22Rv1 (cell line): ENCODE results near the gene MAP4K2.

ENCODE experiments used
- H3K27ac ChIP-seq: fragments of 450-650 bp; 2 replicates; pipeline ENCODE4 v1.5.1; 2017
- ZFX ChIP-seq: fragments of 450-650 bp; IDR thresholded peaks from 2 replicates; pipeline ENCODE4 v1.6.1; 2017; ENCODE audit warnings: antibody characterized with exemption, borderline replicate concordance
- TF ChIP-seq, protein P1 (sequence below): fragments of 450-650 bp; IDR thresholded peaks from 2 replicates; pipeline ENCODE4 v1.5.1; 2017; ENCODE audit warnings: mild to moderate bottlenecking

The MAP4K2 gene

DNA sequence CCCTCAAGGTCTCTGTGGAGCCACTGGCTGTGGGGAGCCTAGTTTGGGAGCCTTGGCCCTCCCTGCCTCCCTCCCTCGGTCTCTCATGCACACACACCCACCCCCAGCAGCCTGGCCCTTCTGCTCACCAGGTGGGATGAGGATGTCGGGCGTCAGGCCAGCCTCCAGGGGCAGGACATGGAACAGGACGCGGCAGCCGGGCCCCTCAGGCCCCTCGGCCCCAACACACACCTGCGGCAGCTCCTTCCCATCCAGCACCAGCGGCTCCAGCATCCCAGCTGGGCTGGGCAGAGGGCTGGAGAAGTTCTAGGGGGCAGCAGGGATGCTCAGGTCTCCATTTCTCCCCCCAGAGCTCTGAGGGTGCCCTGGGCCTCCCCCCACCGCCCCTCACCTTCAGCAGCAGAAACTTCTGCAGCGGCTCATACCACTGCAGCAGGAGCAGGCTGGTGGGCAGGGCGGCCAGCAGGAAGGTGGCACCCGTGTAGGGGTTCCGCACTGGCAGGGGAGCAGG is 11.2 kb downstream of the MAP4K2 start:
- H3K27ac ChIP-seq = no peak overlapping the region
- no peak for TF ChIP-seq ZFX
- TF ChIP-seq, protein P1, sequence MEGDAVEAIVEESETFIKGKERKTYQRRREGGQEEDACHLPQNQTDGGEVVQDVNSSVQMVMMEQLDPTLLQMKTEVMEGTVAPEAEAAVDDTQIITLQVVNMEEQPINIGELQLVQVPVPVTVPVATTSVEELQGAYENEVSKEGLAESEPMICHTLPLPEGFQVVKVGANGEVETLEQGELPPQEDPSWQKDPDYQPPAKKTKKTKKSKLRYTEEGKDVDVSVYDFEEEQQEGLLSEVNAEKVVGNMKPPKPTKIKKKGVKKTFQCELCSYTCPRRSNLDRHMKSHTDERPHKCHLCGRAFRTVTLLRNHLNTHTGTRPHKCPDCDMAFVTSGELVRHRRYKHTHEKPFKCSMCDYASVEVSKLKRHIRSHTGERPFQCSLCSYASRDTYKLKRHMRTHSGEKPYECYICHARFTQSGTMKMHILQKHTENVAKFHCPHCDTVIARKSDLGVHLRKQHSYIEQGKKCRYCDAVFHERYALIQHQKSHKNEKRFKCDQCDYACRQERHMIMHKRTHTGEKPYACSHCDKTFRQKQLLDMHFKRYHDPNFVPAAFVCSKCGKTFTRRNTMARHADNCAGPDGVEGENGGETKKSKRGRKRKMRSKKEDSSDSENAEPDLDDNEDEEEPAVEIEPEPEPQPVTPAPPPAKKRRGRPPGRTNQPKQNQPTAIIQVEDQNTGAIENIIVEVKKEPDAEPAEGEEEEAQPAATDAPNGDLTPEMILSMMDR = no peak

DNA sequence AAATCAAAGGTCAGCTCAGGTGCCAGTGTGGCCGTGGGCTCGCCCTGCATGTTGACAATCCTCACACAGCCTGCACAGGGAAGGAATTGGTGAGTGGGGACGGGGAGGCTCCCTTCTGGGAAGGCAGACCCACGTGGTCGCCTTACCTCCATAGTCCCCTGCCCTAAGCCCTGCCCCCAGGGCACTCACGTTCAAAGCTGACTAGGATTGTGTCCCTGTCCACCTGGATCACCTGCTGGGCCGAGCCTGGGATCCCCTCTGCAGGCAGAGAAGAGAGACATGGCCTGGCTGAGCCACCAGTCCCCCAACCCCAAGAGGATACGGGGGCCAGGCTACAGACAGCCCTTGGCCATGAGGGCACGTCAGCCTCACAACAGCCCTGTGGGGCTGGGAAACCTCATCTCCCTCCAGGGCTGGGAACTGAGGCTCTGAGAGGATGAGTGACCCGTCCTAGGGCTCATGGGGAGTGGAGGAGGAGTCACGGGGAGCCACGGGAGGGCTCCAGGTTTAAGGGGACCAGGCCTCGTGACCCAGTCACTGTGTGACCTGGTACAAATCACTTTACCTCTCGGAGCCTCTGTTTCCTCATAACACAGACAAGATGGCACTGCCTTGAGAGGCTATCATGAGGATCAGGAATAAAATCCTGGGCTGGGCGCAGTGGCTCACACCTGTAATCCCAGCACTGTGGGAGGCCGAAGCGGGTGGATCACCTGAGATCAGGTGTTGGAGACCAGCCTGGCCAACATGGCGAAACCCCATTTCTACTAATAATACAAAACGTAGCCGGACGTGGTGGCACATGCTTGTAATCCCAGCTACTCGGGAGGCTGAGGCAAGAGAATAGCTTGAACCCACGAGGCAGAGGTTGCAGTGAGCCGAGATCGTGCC is 12.6 kb downstream of the MAP4K2 start:
- TF ChIP-seq ZFX = no peak
- TF ChIP-seq, protein P1 = no peak
- no peak overlapping the region for H3K27ac ChIP-seq

DNA sequence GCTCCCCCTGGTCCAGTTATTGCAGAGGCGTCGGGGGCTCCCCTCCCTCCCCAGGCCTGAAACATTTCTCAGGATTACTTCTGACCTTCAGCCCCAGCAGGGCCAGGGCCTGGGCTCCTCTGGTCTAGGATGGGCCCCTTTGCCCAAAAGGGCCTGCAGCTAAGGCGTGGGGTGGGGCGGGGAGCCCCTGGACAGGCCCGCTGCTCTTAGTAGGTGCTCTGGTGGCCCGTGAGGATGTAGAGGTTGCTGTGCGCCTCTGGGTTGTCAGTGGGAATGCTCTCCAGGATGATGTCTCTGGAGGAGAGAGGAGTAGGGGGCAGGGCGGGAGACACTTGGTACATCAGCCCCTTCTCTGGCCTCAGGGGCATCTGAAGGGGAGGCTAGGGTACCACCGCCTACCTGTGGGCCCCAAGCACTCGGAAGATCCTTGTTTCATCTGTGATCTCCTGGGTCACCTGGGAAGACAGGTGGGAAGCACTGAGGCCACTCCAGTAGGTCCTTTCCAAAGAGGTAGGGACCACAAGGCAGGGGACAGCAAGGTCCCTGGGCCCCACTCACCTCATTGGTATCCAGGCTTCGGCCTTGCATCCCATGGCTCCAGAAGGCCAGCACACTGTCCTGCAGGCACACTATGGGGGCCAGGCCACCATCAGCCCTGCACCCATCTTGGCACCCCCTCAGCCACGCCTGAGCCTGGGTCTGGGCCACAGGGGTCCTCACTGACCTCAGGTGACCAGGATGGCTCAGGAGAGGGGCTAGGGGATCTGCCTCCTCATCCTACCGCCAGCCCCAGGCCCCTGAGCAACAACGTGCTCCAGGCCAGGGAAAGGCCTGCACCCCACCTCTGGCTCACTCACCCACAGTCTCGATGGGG is 13.4 kb downstream of the MAP4K2 start:
- no peak overlapping the region for H3K27ac ChIP-seq
- TF ChIP-seq ZFX = no peak
- TF ChIP-seq, protein P1 = no peak

DNA sequence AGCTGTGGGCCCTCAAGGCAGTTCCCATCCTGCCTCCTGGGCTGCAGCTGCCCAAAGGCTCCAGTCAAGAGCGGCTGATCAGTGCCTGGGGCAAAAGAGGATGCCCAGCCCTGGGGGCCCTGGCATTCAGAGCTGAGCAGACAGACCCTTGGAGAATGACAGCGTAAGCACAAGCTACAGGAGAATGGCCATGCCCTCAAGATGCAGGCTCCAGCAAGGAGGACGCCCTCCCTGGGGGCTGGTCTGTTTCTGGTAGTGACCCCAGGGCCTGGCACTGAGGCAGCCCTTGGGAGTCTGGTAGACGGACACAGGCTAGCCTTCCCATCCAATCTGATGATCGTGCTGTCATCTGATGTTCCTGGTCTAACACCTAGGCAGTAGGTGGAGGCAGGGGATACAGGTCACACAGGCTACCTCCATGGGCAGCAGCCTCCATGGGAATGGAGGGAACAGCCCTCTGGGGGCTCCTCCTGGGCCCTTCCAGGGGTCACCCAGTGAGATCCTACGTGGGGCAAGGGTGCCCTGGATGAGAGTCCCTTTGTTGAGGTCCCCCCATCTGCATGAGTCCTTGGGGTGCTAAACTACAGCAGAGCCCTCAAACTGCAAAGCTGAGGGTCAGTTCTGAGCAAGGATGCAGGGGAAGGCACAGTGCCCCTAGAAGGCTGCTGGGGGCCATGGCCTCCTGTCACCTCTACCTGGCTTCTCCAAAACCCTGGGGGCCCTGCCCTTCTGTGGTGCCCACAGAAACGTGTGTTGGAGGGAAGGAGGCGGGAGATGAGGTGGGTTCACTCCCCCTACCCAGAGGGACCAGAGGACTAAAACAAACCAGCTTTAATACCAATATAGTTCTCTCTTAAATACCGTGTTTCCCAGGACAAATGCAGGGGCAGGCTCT is 14.4 kb downstream of the MAP4K2 start:
- TF ChIP-seq, protein P1 = no peak
- no peak for TF ChIP-seq ZFX
- no peak overlapping the region for H3K27ac ChIP-seq

DNA sequence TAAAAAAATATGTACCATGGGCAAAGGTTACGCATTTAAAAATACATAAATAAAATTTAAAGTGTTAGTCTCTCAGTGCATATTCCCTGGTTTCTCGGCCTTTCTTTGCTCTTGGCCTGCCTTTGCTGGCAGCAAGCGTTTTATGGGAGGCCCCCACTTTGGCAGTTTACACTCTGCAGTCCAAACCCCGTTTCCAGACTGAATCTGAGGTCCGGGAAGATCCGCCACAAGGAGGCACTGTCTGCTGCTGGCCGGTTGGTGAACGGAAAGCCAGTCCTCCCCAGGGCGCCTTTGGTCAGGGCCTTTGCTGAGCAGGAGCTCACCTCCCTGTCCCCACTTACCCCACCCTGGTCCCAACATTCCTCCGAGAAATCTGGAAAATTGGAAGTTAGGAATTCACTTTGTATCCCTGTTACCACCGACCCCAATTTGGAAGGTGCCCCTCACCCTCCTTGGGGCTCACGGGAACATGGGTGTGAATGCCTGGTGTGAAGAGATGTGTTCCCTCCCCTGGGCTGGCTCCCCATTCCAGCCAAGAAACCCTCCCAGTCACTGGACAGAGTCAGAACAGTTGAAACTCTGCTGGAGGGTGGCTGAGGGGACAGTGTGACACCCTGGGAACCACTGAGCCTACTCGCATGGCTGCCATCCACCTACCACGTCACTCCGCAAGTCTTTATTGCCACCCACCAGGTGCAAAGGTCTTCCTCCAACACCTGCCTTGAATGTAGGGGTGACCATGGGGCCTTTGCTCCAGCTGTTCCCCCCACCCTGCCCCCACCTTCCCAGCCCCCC is 15.3 kb downstream of the MAP4K2 start:
- TF ChIP-seq, protein P1 = peak; percentile 88
- TF ChIP-seq ZFX = no peak
- no peak overlapping the region for H3K27ac ChIP-seq

DNA sequence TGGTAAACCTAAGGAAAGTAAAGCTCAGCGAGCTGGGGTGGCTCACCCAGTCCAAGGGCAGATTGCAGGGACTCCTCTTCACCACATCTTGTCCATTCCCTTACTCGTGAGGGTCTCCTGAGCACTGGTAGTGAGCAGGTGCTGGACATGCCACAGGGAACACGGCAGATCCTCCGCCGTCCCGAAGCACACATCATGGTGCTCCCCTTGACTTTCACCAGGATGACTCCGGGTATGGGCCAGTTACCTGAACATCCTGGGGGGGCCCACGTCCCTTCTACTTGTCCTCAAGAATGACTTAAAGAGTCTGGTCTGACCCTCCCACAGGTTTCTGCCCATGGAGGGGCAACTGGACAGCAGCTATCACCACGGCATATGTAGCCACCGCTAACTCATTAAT is 16.7 kb downstream of the MAP4K2 start:
- no peak for TF ChIP-seq ZFX
- TF ChIP-seq, protein P1 = no peak
- H3K27ac ChIP-seq = no peak overlapping the region
